ENCODE measurements around the gene PSMA4. TPM values are rescaled to one million over a fixed set of nuclear protein-coding genes. Genes with fewer than 3 reads are reported as not detected.

The PSMA4 gene
- total and polyA plus RNA-seq, 10 donors = 99.0 to 243 (median 120) TPM

DNA sequence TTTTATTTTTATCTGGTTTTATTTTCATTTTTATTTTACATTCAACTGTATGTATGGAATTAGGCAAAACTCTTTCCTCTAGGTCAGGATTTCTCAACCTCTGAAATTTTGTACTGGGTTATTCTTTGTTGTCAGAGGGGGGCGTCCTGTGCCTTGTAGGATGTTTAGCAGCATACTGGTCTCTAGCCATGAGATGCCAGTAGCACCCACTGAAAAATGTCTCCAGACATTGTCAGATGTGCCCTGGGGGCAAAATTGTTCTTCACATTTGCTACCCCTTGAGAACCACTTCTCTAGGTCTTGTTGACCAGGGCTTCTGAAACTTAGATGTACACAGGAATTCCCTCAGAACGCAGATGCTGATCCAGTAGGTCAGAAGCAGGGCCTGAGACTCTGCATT, 30.5 kb downstream of the PSMA4 start:
- no peak for DNase-seq

GRCh38 chr15:78571382-78571781, 31.1 kb downstream of the PSMA4 start:
- Histone ChIP-seq H3K9me3 (no peaks in the 10 kb centered on the region), H3K4me1 (peaks cover under 1 to 4% (median 2%) of the 10 kb centered on the region in 6 donors), H3K36me3 (no peaks in the 10 kb centered on the region), H3K27me3 (replicated peaks in 1 of 7) (peaks cover 0 to 21% (median 6%) of the 10 kb centered on the region in 7 donors), H3K27ac (no peak overlapping the region), H3K4me3 (no peak overlapping the region)
- no peak for DNase-seq
- intact Hi-C loops (cut with DNase I; ENCODE audit: low total_unique reads) = no loop called here
- no peak for TF ChIP-seq POLR2A (IDR thresholded peaks at IDR 0.05)
- TF ChIP-seq CTCF (IDR thresholded peaks at IDR 0.05 in 8 of 11, conservative IDR thresholded peaks at IDR 0.05 in 3 of 11) = no peak
- TF ChIP-seq POLR2AphosphoS5 (IDR thresholded peaks at IDR 0.05) = no peak
- 84 to 91% (median 90%) methylated on average over 4 of the region's 4 CpGs for WGBS, 5 donors

More for the DNA sequence above, 30.5 kb downstream of the PSMA4 start:
- no peaks in the 10 kb centered on the region for H3K9me3 ChIP-seq
- TF ChIP-seq POLR2A (IDR thresholded peaks at IDR 0.05) = no peak
- H3K27me3 ChIP-seq (replicated peaks in 1 of 7) = peaks cover 0 to 28% (median 12%) of the 10 kb centered on the region in 7 donors
- H3K4me3 ChIP-seq = no peak overlapping the region
- H3K36me3 ChIP-seq = no peaks in the 10 kb centered on the region
- peaks cover 6 to 11% (median 9%) of the 10 kb centered on the region in 6 donors for H3K4me1 ChIP-seq
- no peak overlapping the region for H3K27ac ChIP-seq
- intact Hi-C loops (cut with DNase I; ENCODE audit: low total_unique reads) = no loop called here
- 82 to 88% (median 85%) methylated on average over 2 of the region's 2 CpGs for WGBS, 5 donors

DNA sequence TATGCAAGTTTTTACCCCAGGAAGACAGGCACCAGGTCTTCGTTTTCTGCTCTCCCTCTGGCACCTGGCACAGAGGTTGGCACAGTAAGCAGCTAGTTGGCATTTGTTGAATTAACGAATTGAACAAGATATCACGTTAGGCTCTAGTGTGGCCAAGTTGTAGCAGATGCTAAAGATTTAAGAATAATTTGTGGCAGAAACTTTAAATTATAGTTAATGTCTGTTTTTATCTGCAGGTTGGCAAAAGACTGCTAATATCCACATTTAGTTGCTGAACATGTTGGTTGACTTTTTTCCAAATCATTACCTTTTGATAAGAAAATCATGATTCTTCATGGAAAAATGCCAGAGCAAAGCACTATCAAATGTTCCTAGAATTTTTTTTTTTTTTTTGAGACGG, 33.2 kb downstream of the PSMA4 start:
- Histone ChIP-seq H3K27ac (no peak overlapping the region), H3K4me1 (no peaks in the 10 kb centered on the region), H3K4me3 (no peak overlapping the region), H3K27me3 (replicated peaks in 1 of 7) (peaks cover 0 to 7% (median 0%) of the 10 kb centered on the region in 7 donors), H3K9me3 (no peaks in the 10 kb centered on the region), H3K36me3 (no peaks in the 10 kb centered on the region)
- 64 to 95% (median 83%) methylated on average over 4 of the region's 4 CpGs for WGBS, 5 donors
- no peak for DNase-seq
- TF ChIP-seq POLR2AphosphoS5 (IDR thresholded peaks at IDR 0.05) (no peak), CTCF (IDR thresholded peaks at IDR 0.05 in 8 of 11, conservative IDR thresholded peaks at IDR 0.05 in 3 of 11) (no peak), POLR2A (IDR thresholded peaks at IDR 0.05) (no peak)
- intact Hi-C loops (cut with DNase I; ENCODE audit: low total_unique reads) = no loop called here

GRCh38 chr15:78574944-78575343, 34.7 kb downstream of the PSMA4 start:
- no peaks in the 10 kb centered on the region for H3K36me3 ChIP-seq
- intact Hi-C loops (cut with DNase I; ENCODE audit: low total_unique reads) = no loop called here
- no peak overlapping the region for H3K4me3 ChIP-seq
- no peaks in the 10 kb centered on the region for H3K4me1 ChIP-seq
- WGBS, 5 donors = 84 to 100% (median 93%) methylated on average over 1 of the region's 1 CpG
- H3K27me3 ChIP-seq (replicated peaks in 1 of 7) = peaks cover 0 to 7% (median 0%) of the 10 kb centered on the region in 7 donors
- DNase-seq = no peak
- no peaks in the 10 kb centered on the region for H3K9me3 ChIP-seq
- TF ChIP-seq POLR2A (IDR thresholded peaks at IDR 0.05) (no peak), CTCF (IDR thresholded peaks at IDR 0.05 in 8 of 11, conservative IDR thresholded peaks at IDR 0.05 in 3 of 11) (no peak), POLR2AphosphoS5 (IDR thresholded peaks at IDR 0.05) (no peak)
- no peak overlapping the region for H3K27ac ChIP-seq

- no peak overlapping the region for H3K4me3 ChIP-seq
- intact Hi-C loops (cut with DNase I; ENCODE audit: low total_unique reads) = no loop called here
- no peaks in the 10 kb centered on the region for H3K36me3 ChIP-seq
- H3K4me1 ChIP-seq = no peaks in the 10 kb centered on the region
- H3K27me3 ChIP-seq (replicated peaks in 1 of 7) = peaks cover 0 to 8% (median 0%) of the 10 kb centered on the region in 7 donors
- DNase-seq = no peak
- 91 to 100% (median 95%) methylated on average over 1 of the region's 1 CpG for WGBS, 5 donors
- no peak overlapping the region for H3K27ac ChIP-seq
- TF ChIP-seq CTCF (IDR thresholded peaks at IDR 0.05 in 8 of 11, conservative IDR thresholded peaks at IDR 0.05 in 3 of 11) (no peak), POLR2A (IDR thresholded peaks at IDR 0.05) (no peak), POLR2AphosphoS5 (IDR thresholded peaks at IDR 0.05) (no peak)
- no peaks in the 10 kb centered on the region for H3K9me3 ChIP-seq
Observed at GRCh38 chr15:78597583-78597982, 57.3 kb downstream of the PSMA4 start.

Measured in spleen (tissue), 11 donors.